ENCODE results near the gene KCNE4.
"Not testable (repeated sequence)": the region's sequence is repeated elsewhere in the genome, so short reads cannot be mapped to it uniquely, and the experiment has no call there.

The KCNE4 gene

DNA sequence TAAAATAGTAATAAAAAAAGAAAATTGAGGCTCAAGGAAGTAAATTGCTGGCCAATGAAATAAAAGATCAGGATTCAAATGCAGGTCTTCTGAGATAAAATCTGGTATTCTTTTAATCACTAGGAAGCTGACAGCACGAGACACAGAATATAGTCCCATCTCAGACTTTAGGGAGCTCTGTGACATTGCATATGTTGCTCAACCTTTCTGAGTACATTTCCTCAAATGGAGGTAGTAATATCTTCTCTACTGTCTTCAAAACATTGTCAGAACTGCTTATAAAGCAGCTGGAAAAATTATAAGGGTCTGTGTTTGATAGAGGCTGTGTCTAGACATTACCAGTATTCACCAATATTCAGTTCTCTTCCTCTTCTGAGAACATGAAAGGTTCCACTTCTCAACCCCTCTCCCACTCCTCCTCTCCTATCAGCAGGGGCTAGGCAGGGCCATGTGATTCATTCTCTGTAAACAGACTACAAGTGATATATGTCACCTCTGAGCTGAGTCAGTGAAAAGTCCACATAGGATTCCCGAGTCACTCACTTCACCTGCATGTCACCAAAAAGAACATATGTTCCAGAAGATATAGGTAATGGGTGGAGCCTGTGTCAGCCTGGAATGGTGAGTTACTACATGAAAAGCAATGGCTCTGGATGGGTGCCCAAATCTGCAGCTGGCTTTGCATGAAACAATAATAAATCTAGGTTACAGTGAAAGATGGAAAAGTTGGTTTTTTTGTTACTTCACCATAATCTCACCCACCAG, 7.1 kb downstream of the KCNE4 start:
- DNase-seq (ENCODE audit: low spot score), result no peak

GRCh38 chr2:223060201-223060825, 8.3 kb downstream of the KCNE4 start:
- no peak for DNase-seq (ENCODE audit: low spot score)

DNA sequence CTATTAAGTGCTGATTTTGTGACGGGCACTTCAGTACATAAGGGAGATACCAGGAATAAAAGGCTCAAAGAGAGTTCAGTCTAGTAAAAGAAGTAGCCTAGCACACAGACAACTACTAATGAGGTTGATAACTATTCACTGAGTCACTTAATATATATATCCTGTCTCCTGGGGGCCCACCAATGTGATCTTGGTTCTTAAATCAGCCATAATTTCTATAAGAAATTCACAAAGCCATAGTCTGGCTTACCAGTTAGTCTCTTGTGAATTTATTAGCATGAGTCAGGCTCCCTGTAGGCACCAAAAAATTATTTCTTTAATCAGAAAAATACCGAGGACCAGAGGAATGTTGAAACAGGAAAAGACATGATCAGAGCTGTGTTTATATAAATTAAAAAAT, 10.4 kb downstream of the KCNE4 start:
- no peak for DNase-seq (ENCODE audit: low spot score)

DNA sequence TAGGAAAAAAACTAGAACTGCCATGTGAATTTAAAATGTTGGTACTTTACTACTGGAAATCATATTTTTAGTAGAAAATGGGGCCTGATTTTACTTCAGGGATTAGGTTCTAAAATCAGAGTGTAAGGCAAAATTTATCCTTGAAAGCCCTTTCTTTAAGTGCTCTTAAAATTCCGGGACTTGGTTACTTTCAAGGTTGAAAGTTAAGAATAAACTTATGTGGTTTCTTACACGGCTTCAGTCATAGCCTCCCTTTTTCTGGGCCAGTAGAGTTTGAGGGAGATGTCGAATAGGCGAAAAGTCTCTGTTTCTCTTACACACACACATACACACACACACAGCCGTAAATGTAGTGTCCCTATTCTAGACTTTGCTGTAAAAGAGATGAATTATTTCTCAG, 13.1 kb downstream of the KCNE4 start:
- no peak for DNase-seq (ENCODE audit: low spot score)

GRCh38 chr2:223066721-223067120, 14.7 kb downstream of the KCNE4 start:
- no peak for DNase-seq (ENCODE audit: low spot score)

- DNase-seq (ENCODE audit: low spot score), result no peak
Observed at GRCh38 chr2:223068071-223068470, 16.1 kb downstream of the KCNE4 start.

DNA sequence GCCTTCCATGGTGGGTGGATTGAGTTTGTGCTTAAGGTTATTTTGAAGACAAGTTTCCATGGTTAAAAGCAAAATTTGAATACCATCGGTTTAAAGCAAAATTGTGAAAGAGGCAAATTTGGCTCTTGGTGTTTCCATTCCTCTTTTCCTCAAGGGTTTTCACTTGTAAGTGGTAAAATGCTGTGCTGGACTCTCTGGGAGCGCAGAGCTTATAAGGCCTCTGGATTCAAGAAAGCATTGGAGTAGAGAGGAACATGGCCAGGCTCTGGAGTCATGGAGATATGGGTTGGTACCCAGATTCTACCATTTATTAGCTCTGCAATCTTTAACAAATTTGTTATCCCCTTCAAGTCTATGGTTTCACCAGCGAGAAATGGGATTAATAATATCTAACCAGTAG, 17.5 kb downstream of the KCNE4 start:
- no peak for DNase-seq (ENCODE audit: low spot score)

DNA sequence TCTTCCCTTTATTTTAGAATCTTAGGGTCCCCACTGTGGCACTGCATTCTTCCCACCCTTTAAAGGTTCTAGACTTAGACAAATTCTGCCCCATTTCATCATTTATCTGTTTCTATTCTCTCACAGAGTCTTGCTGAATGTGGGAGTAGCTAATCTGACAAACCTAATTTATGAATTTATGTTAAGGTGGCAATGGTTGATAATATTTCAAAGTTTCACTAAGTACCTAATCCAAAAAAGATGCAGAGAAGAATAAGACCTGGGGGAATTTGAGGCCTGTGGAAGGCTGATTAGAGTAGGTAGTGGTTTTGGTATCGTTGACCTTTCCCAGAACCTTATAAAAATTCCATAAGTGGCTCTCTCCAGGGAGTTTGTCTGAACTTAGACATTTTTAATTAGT, 18.0 kb downstream of the KCNE4 start:
- no peak for DNase-seq (ENCODE audit: low spot score)

- no peak for DNase-seq (ENCODE audit: low spot score)
Observed at GRCh38 chr2:223071139-223071538, 19.1 kb downstream of the KCNE4 start.

GRCh38 chr2:223072826-223073225, 20.8 kb downstream of the KCNE4 start:
- no peak for DNase-seq (ENCODE audit: low spot score)

DNA sequence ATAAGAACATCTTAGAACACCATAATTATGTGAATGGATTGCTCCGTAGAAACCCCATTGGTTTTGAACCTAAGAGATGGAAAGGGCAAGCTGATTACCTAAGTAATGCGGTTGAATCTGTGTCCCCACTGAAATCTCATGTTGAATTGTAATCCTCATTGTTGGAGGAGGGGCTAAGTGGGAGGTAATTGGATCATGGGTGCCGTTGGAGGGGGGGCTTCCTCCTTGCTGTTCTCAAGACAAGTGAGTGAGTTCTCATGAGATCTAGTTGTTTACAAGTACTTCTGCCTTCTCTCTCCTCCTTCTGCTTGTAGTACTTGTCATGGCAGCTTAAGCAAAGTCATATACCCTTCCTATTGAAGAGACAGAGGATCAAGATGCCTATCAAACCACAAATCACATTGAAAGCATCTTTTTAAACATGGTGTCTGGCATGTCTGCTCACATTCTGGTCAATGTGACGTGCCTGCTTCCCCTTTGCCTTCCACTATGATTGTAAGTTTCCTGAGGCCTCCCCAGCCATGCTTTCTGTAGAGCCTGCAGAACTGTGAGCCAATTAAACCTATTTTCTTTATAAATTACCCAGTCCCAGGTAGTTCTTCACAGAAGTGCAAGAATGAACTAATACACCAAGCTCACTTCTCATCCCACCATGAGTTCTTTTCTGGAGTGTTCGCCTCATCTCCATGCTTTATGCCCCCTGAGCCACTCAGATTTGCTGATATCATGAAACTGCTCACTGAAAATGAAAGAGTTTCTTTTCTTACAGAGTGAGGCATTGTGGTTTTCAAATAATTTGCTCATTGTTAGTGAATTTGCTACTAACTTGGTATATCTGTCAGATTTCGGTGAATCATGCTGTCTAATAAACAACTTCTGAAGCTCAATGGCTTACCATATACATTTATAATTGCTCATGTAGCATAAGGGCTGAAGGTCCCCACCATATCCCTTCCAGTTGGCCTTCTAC, 23.6 kb downstream of the KCNE4 start:
- no peak for DNase-seq (ENCODE audit: low spot score)

DNA sequence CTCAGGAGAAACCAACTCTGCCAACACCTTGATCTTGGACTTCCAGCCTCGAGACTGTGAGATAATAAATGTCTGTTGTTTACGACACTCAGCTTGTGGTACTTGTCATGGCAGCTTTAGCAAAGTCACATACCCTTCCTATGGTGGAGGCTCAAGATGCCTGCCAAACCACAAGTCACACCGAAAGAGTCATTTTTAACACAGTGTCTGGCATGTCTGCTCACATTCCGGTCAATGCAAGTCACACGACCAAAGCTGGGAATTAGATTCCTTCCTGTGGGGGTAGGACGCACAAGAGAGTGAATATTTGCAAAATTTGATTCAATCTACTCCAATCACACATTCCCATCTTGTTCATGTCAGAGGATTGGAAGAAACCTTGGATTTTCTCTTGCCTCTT, 24.6 kb downstream of the KCNE4 start:
- DNase-seq (ENCODE audit: low spot score), result no peak

DNA sequence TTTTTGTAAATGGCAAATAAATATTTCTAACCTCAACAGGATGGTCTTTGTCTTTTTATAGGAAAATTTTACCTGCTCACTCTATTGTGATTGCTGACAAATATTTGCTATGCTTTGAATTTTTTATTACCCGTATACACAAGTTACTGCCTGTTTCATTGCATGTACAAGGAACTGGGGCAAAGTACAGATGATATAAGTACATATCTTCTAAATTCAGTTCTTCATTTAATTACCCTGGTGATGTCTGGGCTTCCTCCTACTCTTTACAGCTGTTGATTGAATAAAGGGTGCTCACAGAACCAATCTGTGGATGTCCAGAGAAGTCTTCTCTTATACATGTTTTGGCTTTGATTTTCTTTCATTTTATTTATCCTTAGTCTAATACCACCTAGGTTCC, 26.5 kb downstream of the KCNE4 start:
- DNase-seq (ENCODE audit: low spot score), result no peak

DNA sequence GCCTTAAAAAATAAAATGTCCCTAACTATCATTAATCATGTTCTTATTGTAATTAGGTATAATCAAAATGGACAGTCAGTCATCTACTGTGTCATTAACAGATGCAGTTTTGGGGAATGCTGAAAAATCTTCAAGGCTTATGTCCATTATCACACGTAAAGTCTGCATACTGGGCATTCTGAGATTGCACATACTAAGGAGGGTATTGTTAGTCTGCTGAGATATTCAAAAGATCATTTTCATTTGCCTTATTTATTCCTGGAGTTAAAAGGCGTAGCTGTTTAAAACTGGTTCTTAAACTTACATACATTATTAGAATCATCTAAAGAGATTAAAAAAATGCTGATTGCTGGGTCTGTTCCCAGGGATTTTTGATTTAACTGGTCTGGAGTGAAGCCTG, 27.4 kb downstream of the KCNE4 start:
- no peak for DNase-seq (ENCODE audit: low spot score)

DNA sequence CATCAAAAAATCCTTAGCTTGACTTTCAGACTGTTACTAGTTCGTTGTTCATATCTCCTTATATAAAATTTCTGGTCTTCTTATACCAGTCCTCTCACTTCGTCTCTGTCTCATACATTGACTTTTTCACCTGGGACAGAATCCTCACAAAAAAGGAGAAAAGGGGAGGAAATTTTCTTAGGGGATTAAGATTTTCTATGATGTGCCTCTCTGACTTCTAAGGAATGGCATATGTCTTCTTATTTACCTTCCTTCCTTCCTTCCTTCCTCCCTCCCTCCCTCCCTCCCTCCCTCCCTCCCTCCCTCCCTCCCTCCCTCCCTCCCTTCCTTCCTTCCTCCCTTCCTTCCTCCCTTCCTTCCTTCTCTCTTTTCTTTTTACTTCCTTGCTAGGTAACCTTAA, 27.9 kb downstream of the KCNE4 start:
- DNase-seq (ENCODE audit: low spot score), result no peak

DNA sequence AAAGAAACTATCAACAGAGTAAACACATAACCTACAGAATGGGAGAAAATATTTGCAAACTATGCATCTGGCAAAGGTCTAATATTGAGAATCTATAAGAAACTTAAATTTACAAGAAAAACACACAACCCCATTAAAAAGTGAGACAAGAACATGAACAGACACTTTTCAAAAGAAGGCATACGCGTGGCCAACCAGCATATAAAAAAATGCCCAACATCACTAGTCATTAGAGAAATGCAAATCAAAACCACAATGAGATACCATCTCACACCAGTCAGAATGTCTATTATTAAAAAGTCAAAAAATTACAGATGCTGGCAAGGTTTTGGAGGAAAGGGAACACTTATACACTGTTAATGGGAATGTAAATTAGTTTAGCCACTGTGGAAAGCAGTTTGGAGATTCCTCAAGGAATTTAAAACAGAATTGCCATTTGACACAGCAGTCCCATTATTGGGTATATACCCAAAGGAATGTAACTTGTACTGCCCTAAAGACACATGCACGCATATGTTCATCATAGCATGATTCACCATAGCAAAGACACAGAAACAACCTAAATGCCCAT, 28.9 kb downstream of the KCNE4 start:
- DNase-seq (ENCODE audit: low spot score), result not testable (repeated sequence)

GRCh38 chr2:223081789-223082188, 29.8 kb downstream of the KCNE4 start:
- DNase-seq (ENCODE audit: low spot score), result no peak

GRCh38 chr2:223082706-223083105, 30.7 kb downstream of the KCNE4 start:
- no peak for DNase-seq (ENCODE audit: low spot score)

- no peak for DNase-seq (ENCODE audit: low spot score)
Observed at GRCh38 chr2:223083402-223084070, 31.5 kb downstream of the KCNE4 start.

GRCh38 chr2:223084873-223085272, 32.9 kb downstream of the KCNE4 start:
- DNase-seq (ENCODE audit: low spot score), result peak; percentile 41

DNA sequence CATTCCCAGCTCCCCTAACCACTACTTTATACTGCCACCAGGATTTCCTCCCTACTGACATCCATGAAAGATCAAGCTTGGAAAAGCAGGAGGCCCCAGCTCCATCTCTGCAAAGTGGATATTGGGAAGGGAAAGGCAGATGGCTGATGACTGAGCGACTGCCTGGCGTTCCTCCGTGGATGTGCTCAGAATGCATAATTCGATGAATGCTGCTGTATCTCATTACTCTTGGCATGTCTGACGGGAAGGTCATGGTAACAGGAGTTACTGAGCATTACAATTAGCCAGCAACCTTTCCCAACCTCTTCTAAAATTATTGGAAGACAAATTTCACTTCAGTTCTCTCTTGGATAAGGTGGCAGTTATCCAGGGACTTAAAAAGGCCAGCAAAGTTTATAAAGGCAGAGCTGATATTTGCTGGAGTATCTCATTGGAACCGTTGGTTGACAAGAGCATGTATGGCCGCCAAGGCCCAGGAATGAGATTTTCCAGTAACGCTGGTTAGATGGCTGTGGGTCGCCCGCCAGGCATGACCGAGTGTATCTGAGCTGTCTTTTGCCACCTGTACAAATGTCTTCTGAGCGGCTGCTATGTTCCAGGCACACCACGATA, 34.5 kb downstream of the KCNE4 start:
- DNase-seq (ENCODE audit: low spot score), result peak; percentile 83
